ENCODE data around the gene OXER1. TPM values are rescaled to one million over a fixed set of nuclear protein-coding genes. Genes with fewer than 3 reads are reported as not detected.

Gene OXER1
- total and polyA plus RNA-seq, 2 experiments from 2014 or later = not detected

GRCh38 chr2:42777883-42778805, 14.2 kb upstream of the OXER1 start:
- H3K9ac ChIP-seq = no peak overlapping the region
- TF ChIP-seq EZH2 (IDR thresholded peaks at IDR 0.05; ENCODE audit: insufficient read depth, poor library complexity, severe bottlenecking) (no peak), EZH2phosphoT487 (IDR thresholded peaks at IDR 0.05; ENCODE audit: insufficient read depth, low read depth) (no peak)
- H3K9me2 ChIP-seq (ENCODE audit: insufficient read depth) = no peaks in the 10 kb centered on the region
- no peaks in the 10 kb centered on the region for H3K79me2 ChIP-seq (ENCODE audit: insufficient read depth)
- H2AFZ ChIP-seq = no peak overlapping the region
- no peak overlapping the region for H3K4me3 ChIP-seq
- DNase-seq = peak; percentile 50
- H3K9me3 ChIP-seq (ENCODE audit: low read depth) = no peaks in the 10 kb centered on the region
- in situ Hi-C loops (cut with MboI) = no loop called here
- no peaks in the 10 kb centered on the region for H3K36me3 ChIP-seq (ENCODE audit: low read depth)
- H4K20me1 ChIP-seq (ENCODE audit: insufficient read depth) = no peaks in the 10 kb centered on the region
- no peaks in the 10 kb centered on the region for H3F3A ChIP-seq (ENCODE audit: insufficient read depth)
- H3K4me2 ChIP-seq (ENCODE audit: unreplicated experiment) = no peak overlapping the region
- WGBS, 2 experiments (ENCODE audit: low coverage in 1 of 2, low lambda C conversion rate in 2 of 2, missing lambda C conversion rate in 2 of 2) = 46 to 60% methylated on average over 3 of the region's 3 CpGs
- H3K27me3 ChIP-seq (replicated peaks; ENCODE audit: insufficient read depth) = no peaks in the 10 kb centered on the region
- H3K4me1 ChIP-seq (ENCODE audit: insufficient read depth) = no peaks in the 10 kb centered on the region
- H3K27ac ChIP-seq = no peak overlapping the region

- WGBS, 2 experiments (ENCODE audit: low coverage in 1 of 2, low lambda C conversion rate in 2 of 2, missing lambda C conversion rate in 2 of 2) = 72 to 85% methylated on average over 3 of the region's 3 CpGs
- Histone ChIP-seq H3K9me3 (ENCODE audit: low read depth) (no peaks in the 10 kb centered on the region), H3K36me3 (ENCODE audit: low read depth) (no peaks in the 10 kb centered on the region), H3K4me1 (ENCODE audit: insufficient read depth) (no peaks in the 10 kb centered on the region), H3K27me3 (replicated peaks; ENCODE audit: insufficient read depth) (no peaks in the 10 kb centered on the region), H3K4me3 (no peak overlapping the region), H4K20me1 (ENCODE audit: insufficient read depth) (no peaks in the 10 kb centered on the region), H2AFZ (no peak overlapping the region), H3K9ac (no peak overlapping the region), H3F3A (ENCODE audit: insufficient read depth) (no peaks in the 10 kb centered on the region), H3K4me2 (ENCODE audit: unreplicated experiment) (no peak overlapping the region), H3K9me2 (ENCODE audit: insufficient read depth) (no peaks in the 10 kb centered on the region), H3K79me2 (ENCODE audit: insufficient read depth) (no peaks in the 10 kb centered on the region), H3K27ac (no peak overlapping the region)
- TF ChIP-seq EZH2 (IDR thresholded peaks at IDR 0.05; ENCODE audit: insufficient read depth, poor library complexity, severe bottlenecking) = no peak
- no peak for TF ChIP-seq EZH2phosphoT487 (IDR thresholded peaks at IDR 0.05; ENCODE audit: insufficient read depth, low read depth)
- no peak for DNase-seq
- in situ Hi-C loops (cut with MboI) = no loop called here
Observed at GRCh38 chr2:42775810-42776209, 11.9 kb upstream of the OXER1 start.

GRCh38 chr2:42775186-42775585, 11.3 kb upstream of the OXER1 start:
- no peaks in the 10 kb centered on the region for H4K20me1 ChIP-seq (ENCODE audit: insufficient read depth)

DNA sequence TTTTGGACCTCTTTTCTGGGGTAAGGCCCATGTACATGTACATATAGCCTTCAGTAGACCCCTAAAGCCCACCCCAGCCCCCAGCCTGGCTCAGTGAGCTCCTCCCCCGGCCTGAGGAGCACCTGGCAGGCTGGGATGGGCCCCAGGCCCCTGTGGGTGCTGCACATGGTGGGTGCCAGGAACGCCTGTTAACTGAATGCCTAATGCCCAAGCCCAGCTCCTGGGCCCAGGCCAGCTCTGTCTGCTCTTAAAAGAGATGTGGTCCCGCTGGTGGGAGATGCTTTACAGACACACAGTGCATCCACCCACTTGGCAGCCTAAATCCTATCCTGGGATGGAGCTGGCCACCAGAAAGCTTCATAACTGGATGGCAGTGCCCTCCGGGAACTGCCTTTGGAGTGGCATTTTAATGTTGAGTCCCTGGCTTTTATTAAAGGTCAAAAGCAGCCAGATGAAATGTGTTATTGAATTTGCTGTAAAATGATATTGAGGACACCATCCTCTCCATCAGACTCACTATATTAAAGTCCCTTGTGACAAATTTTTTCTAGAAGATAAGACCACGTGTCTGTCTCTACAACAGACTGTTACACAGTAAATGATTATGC, 7.7 kb upstream of the OXER1 start:
- H3K79me2 ChIP-seq (ENCODE audit: insufficient read depth) = no peaks in the 10 kb centered on the region
- H3K9me3 ChIP-seq (ENCODE audit: low read depth) = no peaks in the 10 kb centered on the region
- no peak overlapping the region for H3K4me3 ChIP-seq
- no peaks in the 10 kb centered on the region for H3K36me3 ChIP-seq (ENCODE audit: low read depth)
- H3F3A ChIP-seq (ENCODE audit: insufficient read depth) = no peaks in the 10 kb centered on the region
- in situ Hi-C loops (cut with MboI) = no loop called here
- H3K9ac ChIP-seq = no peak overlapping the region
- H3K9me2 ChIP-seq (ENCODE audit: insufficient read depth) = no peaks in the 10 kb centered on the region
- H4K20me1 ChIP-seq (ENCODE audit: insufficient read depth) = no peaks in the 10 kb centered on the region
- no peak for TF ChIP-seq EZH2phosphoT487 (IDR thresholded peaks at IDR 0.05; ENCODE audit: insufficient read depth, low read depth)
- TF ChIP-seq EZH2 (IDR thresholded peaks at IDR 0.05; ENCODE audit: insufficient read depth, poor library complexity, severe bottlenecking) = no peak
- H3K4me2 ChIP-seq (ENCODE audit: unreplicated experiment) = no peak overlapping the region
- no peak overlapping the region for H2AFZ ChIP-seq
- WGBS, 2 experiments (ENCODE audit: low coverage in 1 of 2, low lambda C conversion rate in 2 of 2, missing lambda C conversion rate in 2 of 2) = 78 to 83% methylated on average over 4 to 5 of the region's 5 CpGs
- H3K4me1 ChIP-seq (ENCODE audit: insufficient read depth) = no peaks in the 10 kb centered on the region
- no peak for DNase-seq
- no peaks in the 10 kb centered on the region for H3K27me3 ChIP-seq (replicated peaks; ENCODE audit: insufficient read depth)
- H3K27ac ChIP-seq = no peak overlapping the region

More at GRCh38 chr2:42775186-42775585, 11.3 kb upstream of the OXER1 start:
- Histone ChIP-seq H3K27me3 (replicated peaks; ENCODE audit: insufficient read depth) (no peaks in the 10 kb centered on the region), H3K9ac (no peak overlapping the region), H3K9me2 (ENCODE audit: insufficient read depth) (no peaks in the 10 kb centered on the region), H3K79me2 (ENCODE audit: insufficient read depth) (no peaks in the 10 kb centered on the region), H2AFZ (no peak overlapping the region), H3K4me1 (ENCODE audit: insufficient read depth) (no peaks in the 10 kb centered on the region), H3K4me3 (no peak overlapping the region), H3F3A (ENCODE audit: insufficient read depth) (no peaks in the 10 kb centered on the region), H3K9me3 (ENCODE audit: low read depth) (no peaks in the 10 kb centered on the region), H3K36me3 (ENCODE audit: low read depth) (no peaks in the 10 kb centered on the region), H3K27ac (no peak overlapping the region), H3K4me2 (ENCODE audit: unreplicated experiment) (no peak overlapping the region)
- in situ Hi-C loops (cut with MboI) = no loop called here
- no peak for TF ChIP-seq EZH2phosphoT487 (IDR thresholded peaks at IDR 0.05; ENCODE audit: insufficient read depth, low read depth)
- TF ChIP-seq EZH2 (IDR thresholded peaks at IDR 0.05; ENCODE audit: insufficient read depth, poor library complexity, severe bottlenecking) = no peak
- no peak for DNase-seq
- 58 to 75% methylated on average over 2 of the region's 2 CpGs for WGBS, 2 experiments (ENCODE audit: low coverage in 1 of 2, low lambda C conversion rate in 2 of 2, missing lambda C conversion rate in 2 of 2)

Measured in GM23248 (cell line).